Body of pancreas (tissue), 4 donors: Measurements from ENCODE around the gene MSI2. TPM values are rescaled to one million over a fixed set of nuclear protein-coding genes. Genes with fewer than 3 reads are reported as not detected.

Experiments
- ATAC-seq: fragments of 150-250 bp; one replicate; pipeline ENCODE4 v1.9.1; 2016
- DNase-seq, 4 donors: peaks; one replicate each; pipeline ENCODE4 v3.0.0-alpha.2; 2019
- H3K27ac ChIP-seq, 4 donors: fragments of 200-600 bp; sonication (generic); 1 replicate in 3 of 4; 2 replicates in 1 of 4; pipeline versions ENCODE4 v1.5.1 to v1.6.1; 2016 to 2019; ENCODE audit warnings: mild to moderate bottlenecking in 1 of 4, mixed read lengths in 1 of 4, moderate library complexity in 1 of 4
- H3K27me3 ChIP-seq, 2 donors: fragments of 200-600 bp; sonication (generic); one replicate each; pipeline ENCODE4 v1.6.0; 2016; ENCODE audit warnings: mild to moderate bottlenecking in 1 of 2
- H3K36me3 ChIP-seq, 2 donors: fragments of 200-600 bp; sonication (generic); replicated peaks in 1 of 2; 2 replicates each; pipeline ENCODE4 v1.5.1; 2016; ENCODE audit warnings: low read depth in 2 of 2; ENCODE audit not compliant: insufficient read depth in 1 of 2
- H3K4me1 ChIP-seq: fragments of 200-600 bp; sonication (generic); one replicate; pipeline ENCODE4 v1.6.0; 2016
- H3K4me3 ChIP-seq, 2 donors: fragments of 200-600 bp; sonication (generic); 1 replicate in 1 of 2; 2 replicates in 1 of 2; pipeline ENCODE4 v1.5.1; 2016 to 2019
- H3K9me3 ChIP-seq, 3 donors: fragments of 200-600 bp; sonication (generic); 1 replicate in 2 of 3; 2 replicates in 1 of 3; pipeline ENCODE4 v1.5.1; 2016
- POLR2A ChIP-seq, 3 donors: fragments of 450-650 bp; IDR thresholded peaks; one replicate each; pipeline ENCODE4 v1.6.1; 2016; ENCODE audit warnings: antibody characterized with exemption in 3 of 3, mild to moderate bottlenecking in 2 of 3
- WGBS, 2 donors: methylation state at CpG; one replicate each; pipeline ENCODE4 v1.1.5; 2017; 5-methylcytosine and 5-hydroxymethylcytosine counted together
- intact Hi-C: fragments of 100-400 bp; cut with DNase I; formaldehyde crosslinking; loops from one replicate; pipeline ENCODE4 v1.15.1; 2023
- total RNA-seq, 2 donors: library from RNA; depleted of rRNA; stranded (reverse); fragments of >200 nt; gene quantifications; one replicate each; pipeline ENCODE4 v1.1.0, GENCODE V29; 2016
- TF ChIP-seq, protein P1 (sequence below), 7 experiments: fragments of 450-650 bp in 4 of 7; fragments of 200-600 bp in 3 of 7; sonication (generic) in 3 of 7; IDR thresholded peaks; one replicate each; pipeline ENCODE4 v1.5.1; 2016 to 2019; ENCODE audit warnings: antibody characterized with exemption in 7 of 7

MSI2 gene
- total RNA-seq, 2 donors from 2014 or later: 21.1 to 28.5 TPM

DNA sequence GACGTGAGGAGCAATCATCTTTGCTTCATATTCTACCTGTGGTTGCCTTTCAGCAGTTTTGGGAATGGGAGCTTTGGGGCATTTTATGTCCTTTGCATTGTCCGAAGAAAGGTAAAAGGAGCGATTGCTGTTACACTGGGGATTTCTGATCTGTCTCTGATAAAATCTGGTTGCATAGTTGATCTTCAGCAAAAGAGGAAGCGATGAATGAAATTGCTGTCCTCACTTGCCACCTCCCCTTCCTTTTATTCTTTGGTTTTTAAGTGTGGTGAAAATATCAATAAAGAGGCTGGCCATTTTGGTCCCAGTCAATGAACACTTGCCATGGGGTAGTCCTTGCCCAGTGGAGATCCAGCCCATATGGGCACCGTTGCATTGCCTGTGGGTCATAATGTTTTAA lies 236.8 kb downstream of the MSI2 start:
- Histone ChIP-seq H3K4me3 (no peak overlapping the region), H3K9me3 (no peaks in the 10 kb centered on the region), H3K27me3 (no peaks in the 10 kb centered on the region), H3K27ac (no peak overlapping the region), H3K4me1 (peaks cover 8% of the 10 kb centered on the region), H3K36me3 (no peaks in the 10 kb centered on the region)
- no peak for TF ChIP-seq POLR2A (IDR thresholded peaks at IDR 0.05)
- TF ChIP-seq, protein P1, sequence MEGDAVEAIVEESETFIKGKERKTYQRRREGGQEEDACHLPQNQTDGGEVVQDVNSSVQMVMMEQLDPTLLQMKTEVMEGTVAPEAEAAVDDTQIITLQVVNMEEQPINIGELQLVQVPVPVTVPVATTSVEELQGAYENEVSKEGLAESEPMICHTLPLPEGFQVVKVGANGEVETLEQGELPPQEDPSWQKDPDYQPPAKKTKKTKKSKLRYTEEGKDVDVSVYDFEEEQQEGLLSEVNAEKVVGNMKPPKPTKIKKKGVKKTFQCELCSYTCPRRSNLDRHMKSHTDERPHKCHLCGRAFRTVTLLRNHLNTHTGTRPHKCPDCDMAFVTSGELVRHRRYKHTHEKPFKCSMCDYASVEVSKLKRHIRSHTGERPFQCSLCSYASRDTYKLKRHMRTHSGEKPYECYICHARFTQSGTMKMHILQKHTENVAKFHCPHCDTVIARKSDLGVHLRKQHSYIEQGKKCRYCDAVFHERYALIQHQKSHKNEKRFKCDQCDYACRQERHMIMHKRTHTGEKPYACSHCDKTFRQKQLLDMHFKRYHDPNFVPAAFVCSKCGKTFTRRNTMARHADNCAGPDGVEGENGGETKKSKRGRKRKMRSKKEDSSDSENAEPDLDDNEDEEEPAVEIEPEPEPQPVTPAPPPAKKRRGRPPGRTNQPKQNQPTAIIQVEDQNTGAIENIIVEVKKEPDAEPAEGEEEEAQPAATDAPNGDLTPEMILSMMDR (IDR thresholded peaks at IDR 0.05): no peak
- intact Hi-C loops: no loop called here
- ATAC-seq: no peak
- 79 to 93% methylated on average over 5 of the region's 5 CpGs for WGBS, 2 donors
- no peak for DNase-seq

GRCh38 chr17:57493625-57494024 lies 237.3 kb downstream of the MSI2 start:
- H3K9me3 ChIP-seq: no peaks in the 10 kb centered on the region
- intact Hi-C loops: no loop called here
- H3K4me1 ChIP-seq: peaks cover 8% of the 10 kb centered on the region
- H3K27ac ChIP-seq: no peak overlapping the region
- TF ChIP-seq, protein P1 (IDR thresholded peaks at IDR 0.05): no peak
- no peak for TF ChIP-seq POLR2A (IDR thresholded peaks at IDR 0.05)
- H3K4me3 ChIP-seq: no peak overlapping the region
- H3K27me3 ChIP-seq: no peaks in the 10 kb centered on the region
- no peaks in the 10 kb centered on the region for H3K36me3 ChIP-seq
- ATAC-seq (no peak), DNase-seq (no peak)
- WGBS, 2 donors: 97% methylated on average over 6 of the region's 6 CpGs

GRCh38 chr17:57494443-57494842 lies 238.1 kb downstream of the MSI2 start:
- TF ChIP-seq, protein P1 (IDR thresholded peaks at IDR 0.05): no peak
- TF ChIP-seq POLR2A (IDR thresholded peaks at IDR 0.05): no peak
- no peaks in the 10 kb centered on the region for H3K36me3 ChIP-seq
- intact Hi-C loops: no loop called here
- H3K9me3 ChIP-seq: no peaks in the 10 kb centered on the region
- DNase-seq (no peak), ATAC-seq (no peak)
- no peak overlapping the region for H3K27ac ChIP-seq
- 90 to 93% methylated on average over 5 of the region's 5 CpGs for WGBS, 2 donors
- no peaks in the 10 kb centered on the region for H3K27me3 ChIP-seq
- H3K4me1 ChIP-seq: peaks cover 8% of the 10 kb centered on the region
- no peak overlapping the region for H3K4me3 ChIP-seq

DNA sequence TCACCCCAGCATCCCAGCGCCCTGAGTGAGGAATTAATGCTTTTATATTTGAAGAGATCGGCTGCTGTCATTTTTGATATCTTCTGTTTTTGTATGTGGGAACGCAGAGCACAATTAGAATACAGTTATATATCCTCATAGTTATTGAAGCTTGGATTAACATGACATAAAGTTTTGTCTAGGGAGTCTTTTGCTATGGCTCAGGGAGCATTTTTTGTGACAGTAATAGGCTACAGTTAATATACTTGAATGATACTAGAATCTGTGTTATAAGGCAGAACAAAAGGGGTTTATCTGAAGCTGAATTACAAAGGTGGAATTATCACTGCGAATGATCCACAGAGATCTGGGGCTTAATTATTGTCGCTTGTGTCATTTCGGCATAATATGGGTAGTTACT lies 239.4 kb downstream of the MSI2 start:
- no peaks in the 10 kb centered on the region for H3K36me3 ChIP-seq
- intact Hi-C loops: no loop called here
- no peak overlapping the region for H3K4me3 ChIP-seq
- no peak overlapping the region for H3K27ac ChIP-seq
- DNase-seq (no peak), ATAC-seq (no peak)
- peaks cover 8% of the 10 kb centered on the region for H3K4me1 ChIP-seq
- WGBS, 2 donors: 92 to 94% methylated on average over 6 of the region's 6 CpGs
- TF ChIP-seq POLR2A (IDR thresholded peaks at IDR 0.05): no peak
- TF ChIP-seq, protein P1 (IDR thresholded peaks at IDR 0.05): no peak
- no peaks in the 10 kb centered on the region for H3K9me3 ChIP-seq
- H3K27me3 ChIP-seq: no peaks in the 10 kb centered on the region

- Histone ChIP-seq H3K9me3 (no peaks in the 10 kb centered on the region), H3K4me1 (peaks cover 8% of the 10 kb centered on the region), H3K27me3 (no peaks in the 10 kb centered on the region), H3K27ac (no peak overlapping the region), H3K36me3 (no peaks in the 10 kb centered on the region), H3K4me3 (no peak overlapping the region)
- intact Hi-C loops: no loop called here
- no peak for DNase-seq
- WGBS, 2 donors: 82 to 92% methylated on average over 11 of the region's 11 CpGs
- ATAC-seq: no peak
- TF ChIP-seq, protein P1 (IDR thresholded peaks at IDR 0.05): no peak
- no peak for TF ChIP-seq POLR2A (IDR thresholded peaks at IDR 0.05)
Measured at GRCh38 chr17:57496382-57496781, 240.1 kb downstream of the MSI2 start.
